HAP-1 (cell line): ENCODE data around the gene OR6K2.

Source experiments
- DNase-seq, 2 experiments: peaks; one replicate each; pipeline ENCODE4 v3.0.0-alpha.2; 2016 to 2020; ENCODE audit warnings: low spot score in 2 of 2
- H3K27me3 ChIP-seq: fragments of 250-450 bp; sonication (Bioruptor Pico); 2 replicates; pipeline ENCODE4 v1.5.1; 2020; ENCODE audit warnings: low read depth, mild to moderate bottlenecking, moderate library complexity
- H3K36me3 ChIP-seq: fragments of 250-450 bp; sonication (Bioruptor Pico); replicated peaks from 2 replicates; pipeline ENCODE4 v1.5.1; 2020; ENCODE audit warnings: mild to moderate bottlenecking
- H3K4me1 ChIP-seq: fragments of 250-450 bp; sonication (Bioruptor Pico); 2 replicates; pipeline ENCODE4 v1.5.1; 2020; ENCODE audit warnings: mild to moderate bottlenecking
- H3K4me3 ChIP-seq: fragments of 250-450 bp; sonication (Bioruptor Pico); 2 replicates; pipeline ENCODE4 v1.5.1; 2020; ENCODE audit warnings: mild to moderate bottlenecking, moderate library complexity
- H3K9me3 ChIP-seq: fragments of 250-450 bp; sonication (Bioruptor Pico); 2 replicates; pipeline ENCODE4 v1.5.1; 2020; ENCODE audit warnings: mild to moderate bottlenecking, moderate library complexity
- in situ Hi-C: fragments of 300-500 bp; cut with MboI; formaldehyde crosslinking; loops from 3 replicates; pipeline ENCODE4 v1.14.3; 2020; ENCODE audit warnings: low sequenced_read_pairs, inconsistent platforms, mixed read lengths

Gene OR6K2, protein sequence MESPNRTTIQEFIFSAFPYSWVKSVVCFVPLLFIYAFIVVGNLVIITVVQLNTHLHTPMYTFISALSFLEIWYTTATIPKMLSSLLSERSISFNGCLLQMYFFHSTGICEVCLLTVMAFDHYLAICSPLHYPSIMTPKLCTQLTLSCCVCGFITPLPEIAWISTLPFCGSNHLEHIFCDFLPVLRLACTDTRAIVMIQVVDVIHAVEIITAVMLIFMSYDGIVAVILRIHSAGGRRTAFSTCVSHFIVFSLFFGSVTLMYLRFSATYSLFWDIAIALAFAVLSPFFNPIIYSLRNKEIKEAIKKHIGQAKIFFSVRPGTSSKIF

DNA sequence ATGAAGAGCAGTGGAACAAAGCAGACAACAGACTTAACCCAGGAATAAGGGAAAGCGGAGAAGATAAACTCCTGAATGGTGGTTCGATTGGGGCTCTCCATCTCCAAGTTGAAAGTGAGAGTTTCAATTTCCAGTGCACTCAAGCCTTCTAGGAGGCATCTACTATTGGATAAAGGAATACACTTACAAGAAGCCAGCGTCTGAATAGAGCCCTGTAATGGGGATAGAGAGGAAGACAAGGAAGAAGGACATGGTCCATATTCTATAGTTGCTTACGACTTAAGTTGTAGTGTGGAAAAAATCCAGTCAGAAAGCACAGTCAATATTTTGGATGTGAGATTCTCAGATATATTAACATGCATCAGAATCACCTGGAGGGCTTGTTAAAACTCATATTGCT, at the start of gene OR6K2:
OR6K2 (minus strand) TSS at position 101 of the 400 bp plus-strand sequence; CDS start at position 101, 0 bp downstream.
- Histone ChIP-seq H3K27me3 (no peaks in the 10 kb centered on the region), H3K4me1 (no peaks in the 10 kb centered on the region), H3K9me3 (no peaks in the 10 kb centered on the region), H3K4me3 (no peak within 1 kb of the TSS), H3K36me3 (no peaks in the 10 kb centered on the region)
- in situ Hi-C loops, result no loop called here
- no peak for DNase-seq

DNA sequence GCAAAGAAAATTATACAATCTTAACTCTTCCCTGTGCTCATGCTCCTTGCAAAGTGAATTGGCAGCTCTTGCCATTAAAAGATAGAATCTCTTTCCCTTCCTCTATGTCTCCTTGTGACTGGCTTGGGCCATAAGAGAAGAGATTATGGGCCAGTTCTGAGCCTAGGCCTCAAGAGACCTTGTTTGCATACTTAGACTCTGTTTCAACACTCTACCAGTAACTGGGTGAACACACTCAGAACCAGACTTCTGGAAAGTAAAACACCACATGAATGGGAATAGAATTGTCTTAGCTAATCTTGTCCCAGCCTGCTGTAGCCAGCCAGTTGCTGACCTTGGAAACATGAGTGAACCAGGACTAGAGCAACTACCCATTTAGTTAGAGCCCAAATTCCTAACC, 35.4 kb upstream of the OR6K2 start:
- Histone ChIP-seq H3K27me3 (no peaks in the 10 kb centered on the region), H3K9me3 (no peaks in the 10 kb centered on the region), H3K4me1 (no peaks in the 10 kb centered on the region), H3K36me3 (no peaks in the 10 kb centered on the region), H3K4me3 (no peak overlapping the region)
- no peak for DNase-seq
- in situ Hi-C loops, result no loop called here

DNA sequence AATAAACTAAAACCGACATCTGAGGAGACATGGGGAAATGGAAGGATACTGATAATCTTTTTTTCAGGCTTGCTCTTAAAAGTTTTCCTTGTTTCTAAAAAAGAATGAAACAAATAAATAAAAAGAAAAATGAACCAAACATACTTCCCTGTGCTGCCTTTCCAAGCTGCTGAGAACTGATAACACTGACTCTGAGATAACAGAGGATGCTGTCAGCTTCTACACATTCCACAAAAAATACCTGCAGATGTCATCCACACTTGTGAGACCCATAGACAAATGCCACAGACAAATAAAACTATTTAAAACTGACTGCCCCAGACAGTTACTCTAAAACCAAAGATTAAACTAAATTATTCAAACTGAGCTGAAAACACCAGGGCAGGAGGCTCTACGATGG, 32.1 kb upstream of the OR6K2 start:
- no peaks in the 10 kb centered on the region for H3K36me3 ChIP-seq
- no peak overlapping the region for H3K4me3 ChIP-seq
- no peaks in the 10 kb centered on the region for H3K27me3 ChIP-seq
- H3K4me1 ChIP-seq, result no peaks in the 10 kb centered on the region
- no peaks in the 10 kb centered on the region for H3K9me3 ChIP-seq
- DNase-seq, result no peak
- in situ Hi-C loops, result no loop called here

DNA sequence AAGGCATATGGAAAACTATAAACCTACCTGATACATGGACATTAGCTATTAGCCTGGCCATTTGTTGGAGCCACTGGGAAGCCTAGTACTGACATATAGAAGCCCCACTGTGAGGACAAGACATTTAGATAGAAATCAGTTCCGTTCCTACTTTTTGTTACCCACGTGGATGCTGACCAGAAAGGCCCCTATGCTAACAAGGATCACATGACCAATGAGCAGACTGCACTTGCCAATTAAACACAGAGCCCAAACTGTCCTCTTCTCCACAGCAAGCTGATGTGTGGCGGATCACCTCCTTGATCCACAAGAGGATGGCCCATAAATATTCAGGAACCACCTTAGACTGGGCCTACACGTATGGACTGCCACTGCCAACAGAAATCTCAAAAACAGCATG, 31.3 kb upstream of the OR6K2 start:
- H3K4me3 ChIP-seq, result no peak overlapping the region
- no peaks in the 10 kb centered on the region for H3K27me3 ChIP-seq
- H3K4me1 ChIP-seq, result no peaks in the 10 kb centered on the region
- no peaks in the 10 kb centered on the region for H3K9me3 ChIP-seq
- H3K36me3 ChIP-seq, result no peaks in the 10 kb centered on the region
- in situ Hi-C loops, result no loop called here
- no peak for DNase-seq

DNA sequence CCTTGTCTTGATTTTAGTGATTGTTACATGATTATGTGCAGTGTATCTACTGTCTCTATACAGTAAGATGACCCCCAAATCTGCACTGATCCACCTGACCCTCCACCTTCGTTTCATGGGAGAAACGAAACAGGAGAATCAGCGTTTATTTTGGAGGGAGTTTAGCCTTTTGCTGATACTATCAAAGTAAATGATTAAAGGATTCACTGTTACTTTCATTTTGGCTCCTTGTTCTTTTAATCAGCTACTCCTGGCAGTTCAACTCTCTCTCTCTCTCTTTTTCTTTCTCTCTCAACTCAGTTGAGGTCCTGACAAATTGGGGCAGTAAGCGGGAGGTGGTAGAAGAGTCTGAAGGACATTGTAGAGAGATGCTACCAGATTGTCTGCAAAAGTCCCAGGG, 30.0 kb upstream of the OR6K2 start:
- H3K36me3 ChIP-seq, result no peaks in the 10 kb centered on the region
- in situ Hi-C loops, result no loop called here
- no peaks in the 10 kb centered on the region for H3K4me1 ChIP-seq
- DNase-seq, result no peak
- H3K27me3 ChIP-seq, result no peaks in the 10 kb centered on the region
- no peak overlapping the region for H3K4me3 ChIP-seq
- H3K9me3 ChIP-seq, result no peaks in the 10 kb centered on the region

DNA sequence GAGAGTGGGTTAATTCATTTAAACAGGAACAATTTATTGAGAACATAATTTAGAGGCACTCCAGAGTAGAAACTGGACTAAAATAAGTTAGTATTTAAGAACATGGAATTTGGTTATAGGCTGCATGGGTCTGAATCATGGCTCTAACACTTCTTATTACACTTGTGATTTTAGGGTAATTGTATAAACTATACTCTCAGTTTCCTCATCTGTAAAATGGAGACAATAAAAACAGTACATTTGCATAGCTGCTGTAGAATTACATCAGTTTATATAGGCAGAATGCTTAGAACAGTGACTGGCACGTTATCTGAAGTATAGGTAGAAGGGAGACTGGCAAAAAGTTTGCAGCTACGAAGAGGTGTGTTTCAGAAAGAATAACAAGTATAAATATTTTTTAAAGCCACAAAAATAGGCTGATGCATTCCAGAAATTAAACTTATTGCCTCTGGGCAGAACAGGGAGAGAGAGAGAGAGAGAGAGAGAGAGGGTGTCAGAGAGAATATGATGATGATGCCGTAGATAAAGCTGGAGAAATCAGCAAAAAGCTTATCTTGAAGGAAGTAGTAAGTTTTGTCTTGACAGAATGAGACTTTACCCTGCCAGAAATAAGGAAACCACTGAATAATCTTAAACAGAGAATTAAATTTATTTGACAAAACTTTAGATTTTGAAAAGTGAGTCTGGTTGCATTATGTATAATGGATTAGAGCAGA, 28.2 kb upstream of the OR6K2 start:
- in situ Hi-C loops, result no loop called here
- H3K27me3 ChIP-seq, result no peaks in the 10 kb centered on the region
- H3K36me3 ChIP-seq, result no peaks in the 10 kb centered on the region
- DNase-seq, result no peak
- no peak overlapping the region for H3K4me3 ChIP-seq
- no peaks in the 10 kb centered on the region for H3K9me3 ChIP-seq
- no peaks in the 10 kb centered on the region for H3K4me1 ChIP-seq

DNA sequence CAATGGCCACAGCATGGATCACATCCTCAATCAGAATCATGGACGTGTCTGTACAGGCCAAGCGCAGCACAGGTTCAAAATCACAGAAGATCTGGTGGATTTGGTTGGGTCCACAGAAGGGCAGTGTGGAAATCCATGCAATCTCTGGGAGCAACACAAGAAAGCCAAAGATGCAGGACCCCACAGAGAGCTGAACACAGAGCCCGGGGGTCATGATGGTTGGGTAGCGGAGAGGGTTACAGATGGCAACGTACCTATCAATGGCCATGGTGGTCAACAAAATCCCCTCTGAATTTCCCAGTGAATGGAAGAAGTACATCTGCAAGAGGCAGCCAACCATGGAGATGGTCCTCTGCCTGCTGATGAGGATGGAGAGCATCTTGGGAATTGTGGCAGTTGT, 24.0 kb upstream of the OR6K2 start:
- no peaks in the 10 kb centered on the region for H3K36me3 ChIP-seq
- no peaks in the 10 kb centered on the region for H3K4me1 ChIP-seq
- DNase-seq, result no peak
- no peaks in the 10 kb centered on the region for H3K9me3 ChIP-seq
- H3K27me3 ChIP-seq, result no peaks in the 10 kb centered on the region
- in situ Hi-C loops, result no loop called here
- H3K4me3 ChIP-seq, result no peak overlapping the region

DNA sequence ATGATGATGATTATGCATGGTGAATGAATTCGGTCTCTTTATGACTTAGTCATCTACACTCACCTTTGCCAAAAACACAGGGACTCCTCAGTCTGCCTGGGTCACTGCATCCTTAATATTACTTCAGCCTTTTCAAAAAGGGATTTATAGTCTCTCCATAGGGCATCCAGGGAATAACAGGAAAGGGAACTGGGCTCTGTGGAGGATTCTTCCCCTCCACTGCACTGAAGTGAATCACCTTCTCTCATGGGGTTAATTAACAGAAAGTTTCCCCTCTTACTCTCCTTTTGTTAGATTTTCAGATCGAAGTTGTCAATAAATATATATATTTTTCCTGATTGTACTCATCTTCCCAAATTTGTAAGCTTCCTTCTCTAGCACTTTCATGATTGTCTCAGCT, 20.2 kb upstream of the OR6K2 start, which contains the start of gene OR6K3:
OR6K3 (minus strand) TSS at position 101 of the 400 bp plus-strand sequence. CDS start 2,605 bp downstream, outside the sequence.
- Histone ChIP-seq H3K9me3 (no peaks in the 10 kb centered on the region), H3K4me1 (no peaks in the 10 kb centered on the region), H3K27me3 (no peaks in the 10 kb centered on the region), H3K4me3 (no peak within 1 kb of the TSS), H3K36me3 (no peaks in the 10 kb centered on the region)
- in situ Hi-C loops, result no loop called here
- no peak for DNase-seq

DNA sequence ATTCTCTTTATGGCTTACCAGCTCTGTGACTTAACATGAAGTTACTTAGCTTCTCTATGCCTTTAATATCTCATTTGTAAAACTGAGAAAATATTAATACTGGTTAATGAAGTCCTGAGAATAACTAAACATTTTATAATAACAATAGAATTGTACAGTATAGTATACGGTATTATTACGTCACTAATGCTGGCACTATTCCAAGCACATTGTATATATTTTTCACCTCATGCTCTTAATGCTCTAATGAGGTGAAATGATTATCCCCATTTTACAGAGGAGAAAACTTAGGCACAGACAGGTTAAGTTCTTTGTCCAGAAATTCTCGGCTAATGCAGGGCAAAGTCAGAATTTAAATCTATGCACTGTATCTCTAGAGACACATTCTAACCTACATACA, 19.2 kb upstream of the OR6K2 start:
- DNase-seq, result no peak

DNA sequence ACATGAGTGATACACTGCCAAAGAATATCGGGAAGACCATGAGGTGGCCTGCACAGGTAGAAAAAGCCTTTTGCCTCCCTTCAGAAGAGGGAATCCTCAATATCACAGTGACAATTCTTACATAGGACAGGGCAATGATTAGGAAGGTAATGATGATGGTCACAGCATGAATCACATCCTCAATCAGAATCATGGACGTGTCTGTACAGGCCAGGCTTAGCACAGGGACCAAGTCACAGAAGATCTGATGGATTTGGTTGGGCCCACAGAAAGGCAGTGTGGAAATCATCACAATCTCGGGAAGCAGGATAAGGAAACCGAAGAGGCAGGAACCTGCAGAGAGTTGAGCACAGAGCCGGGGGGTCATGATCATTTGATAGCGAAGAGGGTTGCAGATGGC, 16.9 kb upstream of the OR6K2 start:
- DNase-seq, result no peak
- no peaks in the 10 kb centered on the region for H3K4me1 ChIP-seq
- in situ Hi-C loops, result no loop called here
- no peaks in the 10 kb centered on the region for H3K9me3 ChIP-seq
- no peak overlapping the region for H3K4me3 ChIP-seq
- H3K27me3 ChIP-seq, result no peaks in the 10 kb centered on the region
- no peaks in the 10 kb centered on the region for H3K36me3 ChIP-seq

More for the DNA sequence above, 19.2 kb upstream of the OR6K2 start:
- Histone ChIP-seq H3K4me1 (no peaks in the 10 kb centered on the region), H3K4me3 (no peak overlapping the region), H3K27me3 (no peaks in the 10 kb centered on the region), H3K9me3 (no peaks in the 10 kb centered on the region), H3K36me3 (no peaks in the 10 kb centered on the region)
- in situ Hi-C loops, result no loop called here

DNA sequence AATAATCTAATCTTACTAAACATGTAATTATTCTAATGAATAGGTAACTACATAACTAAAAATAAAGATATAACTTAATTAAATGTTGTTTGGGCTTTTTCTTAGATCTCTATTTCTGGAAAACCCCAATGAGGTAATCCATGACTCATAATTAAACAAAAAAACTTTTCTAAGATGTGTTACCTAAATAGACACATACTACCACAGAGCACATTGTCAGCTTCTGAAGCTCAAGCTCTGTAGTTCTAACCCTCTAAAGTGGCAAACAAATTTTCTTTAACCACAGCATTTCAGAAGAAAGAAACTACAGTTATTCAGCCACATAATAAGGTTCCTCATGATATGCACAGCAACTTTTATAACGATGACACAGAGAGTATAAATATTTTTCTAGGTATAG, 15.9 kb upstream of the OR6K2 start:
- Histone ChIP-seq H3K4me1 (no peaks in the 10 kb centered on the region), H3K4me3 (no peak overlapping the region), H3K9me3 (no peaks in the 10 kb centered on the region), H3K36me3 (no peaks in the 10 kb centered on the region), H3K27me3 (no peaks in the 10 kb centered on the region)
- in situ Hi-C loops, result no loop called here
- no peak for DNase-seq

DNA sequence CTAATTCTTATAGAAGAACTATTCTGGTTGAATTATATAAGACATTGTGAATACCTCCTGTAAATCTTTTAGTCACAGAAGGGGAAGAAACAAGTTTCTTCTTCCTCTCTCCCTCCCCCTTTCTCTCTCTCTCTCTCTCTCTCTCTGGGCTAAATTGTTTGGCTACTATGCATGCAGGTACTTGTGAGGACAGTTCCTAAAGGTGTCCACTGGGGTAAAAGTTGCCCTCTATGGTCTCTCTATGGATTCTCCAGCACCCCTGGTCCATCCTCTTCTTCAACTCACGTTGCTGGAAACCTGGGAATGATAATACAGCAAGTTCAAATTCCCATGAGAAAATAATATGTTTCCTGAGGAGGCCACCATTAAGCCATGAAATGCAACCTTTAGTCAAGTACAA, 14.3 kb upstream of the OR6K2 start:
- in situ Hi-C loops, result no loop called here
- no peaks in the 10 kb centered on the region for H3K9me3 ChIP-seq
- H3K4me3 ChIP-seq, result no peak overlapping the region
- no peaks in the 10 kb centered on the region for H3K36me3 ChIP-seq
- no peaks in the 10 kb centered on the region for H3K4me1 ChIP-seq
- H3K27me3 ChIP-seq, result no peaks in the 10 kb centered on the region
- DNase-seq, result no peak

DNA sequence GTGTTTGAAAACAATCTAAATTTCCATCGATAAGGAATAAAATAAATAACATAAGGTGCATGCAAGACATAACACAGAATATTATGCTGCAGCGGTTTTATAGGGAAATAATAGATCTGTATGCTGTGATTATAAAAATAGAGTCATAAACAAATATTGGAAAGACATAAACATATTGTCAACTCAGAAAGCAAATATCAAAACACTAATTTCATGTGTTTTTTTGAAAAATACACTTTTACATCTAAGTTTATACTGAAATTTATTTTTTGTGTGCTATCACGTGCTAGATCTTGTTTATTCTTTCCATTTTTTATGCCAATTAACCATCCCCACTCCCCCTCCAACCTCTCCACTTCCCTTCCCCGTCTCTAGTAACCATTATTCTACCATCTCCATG, 10.6 kb upstream of the OR6K2 start:
- in situ Hi-C loops, result no loop called here
- H3K36me3 ChIP-seq, result no peaks in the 10 kb centered on the region
- H3K4me1 ChIP-seq, result no peaks in the 10 kb centered on the region
- DNase-seq, result no peak
- H3K9me3 ChIP-seq, result no peaks in the 10 kb centered on the region
- H3K4me3 ChIP-seq, result no peak overlapping the region
- H3K27me3 ChIP-seq, result no peaks in the 10 kb centered on the region

DNA sequence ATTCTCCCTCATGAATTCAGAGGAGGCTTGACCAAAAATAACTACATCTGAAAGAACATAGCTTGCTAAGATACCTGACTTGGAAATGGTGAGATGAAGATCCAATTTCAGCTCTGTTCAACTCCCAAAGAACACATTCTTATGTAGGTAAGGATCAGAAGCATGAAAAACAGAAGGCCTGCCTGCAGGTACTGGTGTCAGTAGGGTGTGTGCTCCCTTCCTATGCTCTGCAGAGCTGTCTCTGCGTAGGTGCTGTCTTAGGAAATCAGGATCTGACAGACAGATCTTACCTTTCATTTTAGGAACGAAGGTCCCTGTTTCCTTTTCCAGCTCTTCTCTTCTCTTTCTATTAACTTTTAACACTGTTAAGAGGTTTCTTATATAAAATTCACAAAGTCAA, 5.6 kb upstream of the OR6K2 start:
- no peaks in the 10 kb centered on the region for H3K9me3 ChIP-seq
- no peak overlapping the region for H3K4me3 ChIP-seq
- in situ Hi-C loops, result no loop called here
- H3K36me3 ChIP-seq, result no peaks in the 10 kb centered on the region
- no peaks in the 10 kb centered on the region for H3K4me1 ChIP-seq
- DNase-seq, result no peak
- H3K27me3 ChIP-seq, result no peaks in the 10 kb centered on the region
